Right ventricle myocardium superior (tissue), 1 donor: ENCODE data around the gene PDX1. TPM values are rescaled to one million over a fixed set of nuclear protein-coding genes. Genes with fewer than 3 reads are reported as not detected.

ENCODE experiments used
- ATAC-seq: fragments of 200-7000 bp; cut with Tn5 transposase; one replicate; pipeline ENCODE4 v1.9.1; 2020; ENCODE audit warnings: mild to moderate bottlenecking; ENCODE audit not compliant: poor library complexity
- DNase-seq: peaks from one replicate; pipeline ENCODE4 v3.0.0-alpha.2; 2020
- intact Hi-C: fragments of 100-400 bp; cut with DNase I; formaldehyde crosslinking; loops from one replicate; pipeline ENCODE4 v1.11.2; 2022
- total RNA-seq: library from RNA; stranded (reverse); fragmentation: NEBNext Ultra II Directional; extraction: Animal tissue kit (Norgen Biotek cat#: 25700); gene quantifications from one replicate; pipeline ENCODE4 v1.2.1, GENCODE V29; 2021
- donor health status: DM: no; HTN: yes; CAD: no; lungs with severe emphysema.

Gene PDX1
- total RNA-seq, 1 donor from 2014 or later = not detected

DNA sequence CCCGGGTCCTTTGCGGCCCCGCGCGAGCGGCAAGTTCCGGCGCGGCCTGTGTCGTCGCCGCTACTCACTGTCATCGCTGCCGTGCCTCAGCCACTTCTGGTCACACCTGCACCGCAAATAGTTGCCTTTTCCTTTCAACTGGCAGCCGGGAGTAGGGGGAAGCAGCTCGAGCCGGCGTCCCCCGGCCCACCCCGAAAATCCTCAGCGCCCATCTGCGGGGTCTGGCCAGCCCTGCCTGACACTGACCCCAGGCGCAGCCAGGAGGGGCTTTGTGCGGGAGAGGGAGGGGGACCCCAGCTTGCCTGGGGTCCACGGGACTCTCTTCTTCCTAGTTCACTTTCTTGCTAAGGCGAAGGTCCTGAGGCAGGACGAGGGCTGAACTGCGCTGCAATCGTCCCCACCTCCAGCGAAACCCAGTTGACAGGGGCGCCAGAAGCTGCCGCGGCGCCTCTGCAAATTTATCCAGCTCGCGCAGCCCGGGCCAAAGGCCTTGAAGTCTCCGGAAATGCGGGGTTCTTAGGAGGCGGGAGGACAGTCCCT, 1.7 kb downstream of the PDX1 start:
- ATAC-seq (no peak), DNase-seq (no peak)
- intact Hi-C loops = no loop called here

- ATAC-seq (no peak), DNase-seq (no peak)
- intact Hi-C loops = no loop called here
Observed at GRCh38 chr13:27921961-27922882, 2.4 kb downstream of the PDX1 start.

GRCh38 chr13:27922883-27923612, 3.2 kb downstream of the PDX1 start:
- ATAC-seq = no peak
- intact Hi-C loops = no loop called here
- DNase-seq = no peak

- ATAC-seq (no peak), DNase-seq (no peak)
- intact Hi-C loops = no loop called here
Observed at GRCh38 chr13:27923794-27924528, 4.2 kb downstream of the PDX1 start.

GRCh38 chr13:27924529-27925141, 4.8 kb downstream of the PDX1 start:
- no peak for DNase-seq
- intact Hi-C loops = no loop called here
- no peak for ATAC-seq

- intact Hi-C loops = no loop called here
- ATAC-seq (no peak), DNase-seq (no peak)
Observed at GRCh38 chr13:27925220-27925991, 5.6 kb downstream of the PDX1 start.

GRCh38 chr13:27926644-27927434, 7.0 kb downstream of the PDX1 start:
- DNase-seq (no peak), ATAC-seq (no peak)
- intact Hi-C loops = no loop called here

DNA sequence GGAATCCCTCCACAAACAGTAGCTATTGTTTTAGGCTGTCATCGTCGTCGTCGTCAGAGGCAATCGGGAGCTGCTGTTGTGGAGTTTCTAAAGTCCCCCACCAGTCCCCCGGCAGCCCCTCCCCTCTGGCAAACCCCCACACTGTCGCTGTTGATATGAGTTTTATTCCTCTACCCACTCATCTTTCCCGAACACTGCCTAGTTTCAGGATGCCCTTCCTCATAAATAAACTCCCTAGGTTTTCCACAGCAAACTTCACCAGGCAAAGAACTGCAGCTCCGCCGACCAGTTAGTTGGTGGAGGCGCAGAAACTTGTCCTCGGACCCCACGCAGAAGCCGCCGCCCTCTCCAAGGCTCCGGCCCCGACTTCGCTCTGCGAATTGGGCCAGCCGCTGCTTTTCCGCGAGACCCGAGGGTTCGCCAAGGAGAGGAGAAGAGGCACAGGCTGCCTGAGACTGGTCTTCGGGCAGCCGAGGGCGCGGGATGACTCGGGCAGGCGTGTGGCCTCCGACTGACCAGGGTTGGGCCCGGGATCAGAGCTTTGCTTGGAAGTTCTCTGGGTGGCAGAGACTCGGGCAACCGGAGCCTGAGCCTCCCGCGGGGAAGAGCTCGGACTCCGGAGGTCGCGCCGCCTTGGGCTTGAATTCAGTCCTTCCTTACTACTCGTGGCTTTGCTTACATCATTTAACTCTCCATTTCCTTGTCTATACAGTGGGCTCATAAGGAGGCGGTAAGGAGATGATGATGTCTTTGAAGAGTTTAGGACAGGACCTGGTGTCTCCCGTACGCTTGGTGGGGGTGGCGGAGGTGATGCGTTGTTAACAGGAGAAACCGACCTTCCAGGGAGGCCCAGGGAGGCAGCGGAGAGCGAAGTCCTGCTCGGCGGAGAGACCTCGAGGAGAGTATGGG, 7.9 kb downstream of the PDX1 start:
- intact Hi-C loops = no loop called here
- ATAC-seq = no peak
- no peak for DNase-seq

- no peak for DNase-seq
- intact Hi-C loops = no loop called here
- no peak for ATAC-seq
Observed at GRCh38 chr13:27928353-27928804, 8.6 kb downstream of the PDX1 start.

DNA sequence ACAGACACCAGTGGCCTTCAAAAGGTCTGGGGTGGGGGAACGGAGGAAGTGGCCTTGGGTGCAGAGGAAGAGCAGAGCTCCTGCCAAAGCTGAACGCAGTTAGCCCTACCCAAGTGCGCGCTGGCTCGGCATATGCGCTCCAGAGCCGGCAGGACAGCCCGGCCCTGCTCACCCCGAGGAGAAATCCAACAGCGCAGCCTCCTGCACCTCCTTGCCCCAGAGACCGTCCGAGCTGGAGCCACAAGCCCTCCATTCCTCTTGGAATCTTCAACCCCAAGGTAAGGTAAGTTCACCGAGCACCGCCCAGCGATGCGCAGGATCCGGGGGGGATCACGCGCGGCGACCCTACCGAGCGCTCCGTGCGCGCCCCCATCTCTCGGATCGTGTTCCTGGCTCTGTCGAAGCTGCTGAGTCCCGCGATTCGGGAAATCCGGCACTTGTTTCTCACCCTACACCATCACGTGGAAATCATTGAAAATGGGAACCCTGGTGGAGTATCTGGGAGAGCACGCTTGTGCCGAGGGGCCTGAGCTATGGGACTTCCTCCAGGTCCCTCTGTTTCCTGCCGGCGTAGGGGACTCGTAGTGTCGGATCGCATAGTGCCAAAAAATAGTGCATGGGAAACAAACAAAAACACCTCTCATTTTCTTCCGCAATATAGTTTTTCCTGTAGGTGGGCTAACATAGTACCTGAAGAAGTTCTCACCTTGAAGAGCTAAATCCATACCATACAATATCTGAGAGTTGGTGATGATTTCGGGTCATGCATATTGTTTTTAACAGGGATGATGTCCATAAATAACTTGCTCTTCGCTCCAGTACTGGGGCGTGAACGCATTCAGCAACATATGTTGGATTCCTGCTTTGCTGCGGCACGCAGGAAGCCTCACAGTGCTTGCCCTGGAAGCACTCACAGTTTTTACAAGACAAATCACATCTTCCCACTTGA, 9.3 kb downstream of the PDX1 start:
- intact Hi-C loops = no loop called here
- DNase-seq (no peak), ATAC-seq (no peak)

DNA sequence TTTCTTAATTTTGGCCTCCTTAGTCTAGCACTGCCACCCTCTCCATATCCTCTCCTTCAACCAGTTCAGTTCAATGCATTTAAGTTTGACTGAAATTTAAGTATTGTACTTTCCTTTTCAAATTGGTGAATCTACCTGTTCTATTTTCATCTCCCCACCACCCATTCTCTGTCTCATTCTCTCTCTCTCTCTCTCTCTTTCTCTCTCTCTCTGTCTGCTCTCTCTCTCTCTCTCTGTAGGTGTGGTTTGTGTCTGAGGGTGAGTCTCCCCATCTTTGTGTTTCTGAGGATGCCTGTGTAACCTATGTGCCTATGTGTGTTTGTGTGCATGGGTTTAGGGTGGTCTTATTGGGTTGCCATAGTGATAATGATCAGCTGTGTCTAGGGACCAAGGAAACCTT, 10.1 kb downstream of the PDX1 start:
- intact Hi-C loops = no loop called here
- DNase-seq = no peak
- no peak for ATAC-seq

- intact Hi-C loops = no loop called here
- DNase-seq (no peak), ATAC-seq (no peak)
Observed at GRCh38 chr13:27933118-27933517, 13.3 kb downstream of the PDX1 start.

- no peak for ATAC-seq
- intact Hi-C loops = no loop called here
- no peak for DNase-seq
Observed at GRCh38 chr13:27933580-27934328, 14.0 kb downstream of the PDX1 start.

DNA sequence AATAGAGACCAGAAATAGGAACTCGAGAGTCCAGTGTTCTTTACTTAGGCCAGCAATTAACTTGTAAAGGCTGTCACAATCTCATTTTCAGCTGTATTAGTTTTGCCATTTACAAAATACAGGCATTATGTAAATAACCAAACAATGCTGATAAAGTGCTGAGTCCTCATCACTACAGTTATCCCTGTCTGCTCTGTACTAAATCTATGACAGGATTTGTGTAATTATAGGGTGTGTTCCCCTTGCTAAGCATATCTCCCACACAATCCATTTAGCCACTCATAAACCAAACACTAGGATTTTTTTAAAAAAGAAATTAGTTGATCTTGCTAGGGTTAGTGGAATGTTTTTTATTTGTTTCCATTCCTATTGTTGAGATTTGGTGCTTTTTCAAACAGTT, 23.2 kb downstream of the PDX1 start:
- intact Hi-C loops = no loop called here
- ATAC-seq (no peak), DNase-seq (no peak)
